IMR-90 (cell line): ENCODE measurements around the gene RALGPS1.

ENCODE experiments used
- BHLHE40 ChIP-seq: fragments of 150-350 bp; IDR thresholded peaks from 2 replicates; pipeline ENCODE4 v1.6.1; 2016; ENCODE audit warnings: mild to moderate bottlenecking, low read depth, low read length
- CEBPB ChIP-seq: IDR thresholded peaks from 2 replicates; pipeline ENCODE4 v1.6.1; 2012; ENCODE audit warnings: low read depth, low read length, improper control_type of control experiment
- CTCF ChIP-seq: conservative IDR thresholded peaks from 2 replicates; pipeline ENCODE4 v1.5.1; 2012; ENCODE audit warnings: mild to moderate bottlenecking, low read depth, low read length, improper control_type of control experiment
- FOS ChIP-seq: fragments of 150-350 bp; IDR thresholded peaks from 2 replicates; pipeline ENCODE4 v1.6.1; 2016; ENCODE audit warnings: low read depth, low read length
- MAFK ChIP-seq: IDR thresholded peaks from 2 replicates; pipeline ENCODE4 v1.6.1; 2012; ENCODE audit warnings: low read depth, low read length, improper control_type of control experiment
- MAZ ChIP-seq: IDR thresholded peaks from 2 replicates; pipeline ENCODE4 v1.6.1; 2012; ENCODE audit warnings: low read depth, mild to moderate bottlenecking, low read length, improper control_type of control experiment, moderate library complexity, borderline replicate concordance
- MXI1 ChIP-seq: IDR thresholded peaks from 2 replicates; pipeline ENCODE4 v1.6.1; 2012; ENCODE audit warnings: low read depth, mild to moderate bottlenecking, low read length, moderate library complexity, borderline replicate concordance
- POLR2A ChIP-seq: IDR thresholded peaks from 2 replicates; pipeline ENCODE4 v1.6.1; 2012; ENCODE audit warnings: mild to moderate bottlenecking, low read depth, low read length
- RAD21 ChIP-seq: IDR thresholded peaks from 2 replicates; pipeline ENCODE4 v1.6.1; 2012; ENCODE audit warnings: low read length, improper control_type of control experiment
- RCOR1 ChIP-seq: IDR thresholded peaks from 2 replicates; pipeline ENCODE4 v1.6.1; 2012; ENCODE audit warnings: mild to moderate bottlenecking, low read length, improper control_type of control experiment; ENCODE audit not compliant: insufficient replicate concordance
- RFX5 ChIP-seq: IDR thresholded peaks from 2 replicates; pipeline ENCODE4 v1.8.0; 2012; ENCODE audit warnings: low read depth, mild to moderate bottlenecking, low read length, moderate library complexity
- TF ChIP-seq, protein P1 (sequence below): fragments of 150-350 bp; IDR thresholded peaks from 2 replicates; pipeline ENCODE4 v1.6.1; 2016; ENCODE audit warnings: low read depth, mild to moderate bottlenecking, low read length, moderate library complexity, borderline replicate concordance

DNA sequence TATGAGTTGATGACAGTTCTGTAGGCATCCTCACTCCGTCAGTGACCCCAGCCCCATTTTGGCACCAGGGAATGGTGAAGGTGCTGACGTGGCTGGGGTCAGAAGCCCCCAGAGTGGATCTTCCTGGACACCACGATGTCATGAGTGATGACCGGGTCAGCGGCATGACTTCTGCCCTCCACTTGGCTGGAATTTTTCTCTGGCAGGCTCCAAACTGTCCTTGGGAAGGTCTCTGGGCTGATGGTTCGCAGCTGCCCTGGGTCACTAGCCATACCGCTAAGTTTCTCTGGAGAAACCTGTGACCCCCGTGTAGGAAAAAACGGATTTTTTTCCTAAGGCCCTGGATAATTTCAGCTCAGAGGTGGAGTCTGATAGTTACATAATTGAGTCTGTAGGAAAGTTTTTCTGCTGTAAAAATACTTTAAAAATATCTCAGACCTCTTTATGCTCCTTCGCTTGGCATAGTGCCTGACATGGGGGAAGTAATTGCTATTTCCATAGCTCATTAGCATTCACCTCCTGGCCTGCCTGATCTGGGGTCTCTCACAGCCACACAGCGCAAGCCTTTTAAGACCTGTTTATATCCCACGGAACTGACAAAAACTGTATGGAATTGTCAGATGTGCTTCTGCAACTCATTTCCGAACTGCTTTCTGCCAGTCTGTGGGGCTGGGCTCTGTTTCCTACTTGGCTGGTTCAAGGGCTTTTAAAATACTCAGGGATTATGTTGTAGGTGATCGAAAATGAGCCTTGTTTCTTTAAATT lies 138.7 kb downstream of the RALGPS1 start:
- TF ChIP-seq MAZ (no peak), POLR2A (no peak), CTCF (no peak), RFX5 (no peak), BHLHE40 (no peak), CEBPB (no peak), RCOR1 (no peak), MXI1 (no peak), MAFK (no peak), RAD21 (no peak), FOS (no peak)
- TF ChIP-seq, protein P1, sequence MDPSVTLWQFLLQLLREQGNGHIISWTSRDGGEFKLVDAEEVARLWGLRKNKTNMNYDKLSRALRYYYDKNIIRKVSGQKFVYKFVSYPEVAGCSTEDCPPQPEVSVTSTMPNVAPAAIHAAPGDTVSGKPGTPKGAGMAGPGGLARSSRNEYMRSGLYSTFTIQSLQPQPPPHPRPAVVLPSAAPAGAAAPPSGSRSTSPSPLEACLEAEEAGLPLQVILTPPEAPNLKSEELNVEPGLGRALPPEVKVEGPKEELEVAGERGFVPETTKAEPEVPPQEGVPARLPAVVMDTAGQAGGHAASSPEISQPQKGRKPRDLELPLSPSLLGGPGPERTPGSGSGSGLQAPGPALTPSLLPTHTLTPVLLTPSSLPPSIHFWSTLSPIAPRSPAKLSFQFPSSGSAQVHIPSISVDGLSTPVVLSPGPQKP = no peak
